ENCODE data around the gene SRC. TPM values are rescaled to one million over a fixed set of nuclear protein-coding genes. Genes with fewer than 3 reads are reported as not detected.
A peak's percentile ranks its signal among the peaks of the same experiment; 100 is the strongest.

SRC gene
- total RNA-seq, 5 donors from 2014 or later (not counting 1 experiment from before 2014, with no cell fraction given) = 1.4 to 4.5 (median 2.0) TPM

GRCh38 chr20:37389241-37389747 lies 43.4 kb downstream of the SRC start:
- Mint-ChIP-seq H3K36me3 (no peaks in the 10 kb centered on the region), H3K9me3 (no peaks in the 10 kb centered on the region), H3K27me3 (no peaks in the 10 kb centered on the region), H3K4me3 (no peak overlapping the region), H3K27ac (no peak overlapping the region), H3K4me1 (peaks cover 6 to 7% (median 6%) of the 10 kb centered on the region in 3 donors)
- peaks cover 2 to 6% of the 10 kb centered on the region in 2 experiments for H3K4me1 ChIP-seq (ENCODE audit: control insufficient read depth in 1 of 2, extremely low read depth in 1 of 2, insufficient read depth in 2 of 2, low read length in 2 of 2)
- no peak overlapping the region for H3K27ac ChIP-seq (ENCODE audit: low read length)
- peak in 1 of 35 experiments; percentile 14 for DNase-seq
- H3K36me3 ChIP-seq (ENCODE audit: control insufficient read depth in 2 of 2, extremely low read depth in 1 of 2, insufficient read depth in 1 of 2, low read length in 1 of 2) = no peaks in the 10 kb centered on the region
- ChIA-PET POLR2A (no interaction called here), CTCF (interaction anchor here in 1 of 2 donors (0.6 kb wide), 1 partner anchor 144 kb away, joined by 3 read pairs; no protein-coding TSS in a partner anchor)
- H3K9me3 ChIP-seq = no peaks in the 10 kb centered on the region
- ATAC-seq (replicated peaks in 1 of 4) = no peak
- 93% methylated on average over 12 of the region's 12 CpGs for WGBS (ENCODE audit: insufficient coverage)
- peaks cover 0 to 14% of the 10 kb centered on the region in 2 experiments for H3K27me3 ChIP-seq (replicated peaks in 1 of 2; ENCODE audit: control insufficient read depth in 2 of 2, extremely low read depth in 1 of 2, insufficient read depth in 2 of 2, low read length in 1 of 2)
- no peak overlapping the region for H3K4me3 ChIP-seq (ENCODE audit: control insufficient read depth in 1 of 2, extremely low read depth in 1 of 2, low read length in 1 of 2)

GRCh38 chr20:37389844-37390275 lies 43.9 kb downstream of the SRC start:
- no peak overlapping the region for H3K27ac Mint-ChIP-seq
- DNase-seq (no peak), ATAC-seq (replicated peaks in 1 of 4) (no peak)
- H3K9me3 Mint-ChIP-seq = no peaks in the 10 kb centered on the region
- no peaks in the 10 kb centered on the region for H3K9me3 ChIP-seq
- CTCF ChIA-PET = interaction anchor here in 1 of 2 donors (0.6 kb wide), 1 partner anchor 143 kb away, joined by 3 read pairs; no protein-coding TSS in a partner anchor
- no peaks in the 10 kb centered on the region for H3K36me3 Mint-ChIP-seq
- H3K4me3 Mint-ChIP-seq = no peak overlapping the region
- POLR2A ChIA-PET = no interaction called here
- WGBS (ENCODE audit: insufficient coverage) = 93% methylated on average over 6 of the region's 6 CpGs
- peaks cover 0 to 13% of the 10 kb centered on the region in 2 experiments for H3K27me3 ChIP-seq (replicated peaks in 1 of 2; ENCODE audit: control insufficient read depth in 2 of 2, extremely low read depth in 1 of 2, insufficient read depth in 2 of 2, low read length in 1 of 2)
- H3K27me3 Mint-ChIP-seq = no peaks in the 10 kb centered on the region
- no peak overlapping the region for H3K4me3 ChIP-seq (ENCODE audit: control insufficient read depth in 1 of 2, extremely low read depth in 1 of 2, low read length in 1 of 2)
- no peaks in the 10 kb centered on the region for H3K36me3 ChIP-seq (ENCODE audit: control insufficient read depth in 2 of 2, extremely low read depth in 1 of 2, insufficient read depth in 1 of 2, low read length in 1 of 2)
- no peak overlapping the region for H3K27ac ChIP-seq (ENCODE audit: low read length)
- H3K4me1 Mint-ChIP-seq = peaks cover 4% of the 10 kb centered on the region in 3 donors
- peaks cover 1 to 4% of the 10 kb centered on the region in 2 experiments for H3K4me1 ChIP-seq (ENCODE audit: control insufficient read depth in 1 of 2, extremely low read depth in 1 of 2, insufficient read depth in 2 of 2, low read length in 2 of 2)

- Mint-ChIP-seq H3K9me3 (no peaks in the 10 kb centered on the region), H3K36me3 (no peaks in the 10 kb centered on the region), H3K27me3 (no peaks in the 10 kb centered on the region), H3K27ac (no peak overlapping the region), H3K4me1 (no peaks in the 10 kb centered on the region), H3K4me3 (no peak overlapping the region)
- ChIA-PET CTCF (no interaction called here), POLR2A (no interaction called here)
- Histone ChIP-seq H3K4me3 (ENCODE audit: control insufficient read depth in 1 of 2, extremely low read depth in 1 of 2, low read length in 1 of 2) (no peak overlapping the region), H3K4me1 (ENCODE audit: control insufficient read depth in 1 of 2, extremely low read depth in 1 of 2, insufficient read depth in 2 of 2, low read length in 2 of 2) (no peaks in the 10 kb centered on the region), H3K36me3 (ENCODE audit: control insufficient read depth in 2 of 2, extremely low read depth in 1 of 2, insufficient read depth in 1 of 2, low read length in 1 of 2) (no peaks in the 10 kb centered on the region), H3K27me3 (replicated peaks in 1 of 2; ENCODE audit: control insufficient read depth in 2 of 2, extremely low read depth in 1 of 2, insufficient read depth in 2 of 2, low read length in 1 of 2) (peaks cover 0 to 12% of the 10 kb centered on the region in 2 experiments), H3K9me3 (no peaks in the 10 kb centered on the region), H3K27ac (ENCODE audit: low read length) (no peak overlapping the region)
- ATAC-seq (replicated peaks in 1 of 4) = no peak
- DNase-seq = no peak
- WGBS (ENCODE audit: insufficient coverage) = 82% methylated on average over 7 of the region's 9 CpGs
Measured at GRCh38 chr20:37390503-37390890, 44.6 kb downstream of the SRC start.

GRCh38 chr20:37390891-37391525 lies 45.1 kb downstream of the SRC start:
- H3K4me3 ChIP-seq (ENCODE audit: control insufficient read depth in 1 of 2, extremely low read depth in 1 of 2, low read length in 1 of 2) = no peak overlapping the region
- no peaks in the 10 kb centered on the region for H3K9me3 ChIP-seq
- Mint-ChIP-seq H3K27me3 (no peaks in the 10 kb centered on the region), H3K4me1 (no peaks in the 10 kb centered on the region), H3K27ac (no peak overlapping the region), H3K36me3 (no peaks in the 10 kb centered on the region), H3K9me3 (no peaks in the 10 kb centered on the region), H3K4me3 (no peak overlapping the region)
- H3K4me1 ChIP-seq (ENCODE audit: control insufficient read depth in 1 of 2, extremely low read depth in 1 of 2, insufficient read depth in 2 of 2, low read length in 2 of 2) = no peaks in the 10 kb centered on the region
- H3K27ac ChIP-seq (ENCODE audit: low read length) = no peak overlapping the region
- H3K36me3 ChIP-seq (ENCODE audit: control insufficient read depth in 2 of 2, extremely low read depth in 1 of 2, insufficient read depth in 1 of 2, low read length in 1 of 2) = no peaks in the 10 kb centered on the region
- ChIA-PET CTCF (no interaction called here), POLR2A (no interaction called here)
- 88% methylated on average over 12 of the region's 12 CpGs for WGBS (ENCODE audit: insufficient coverage)
- no peak for DNase-seq
- H3K27me3 ChIP-seq (replicated peaks in 1 of 2; ENCODE audit: control insufficient read depth in 2 of 2, extremely low read depth in 1 of 2, insufficient read depth in 2 of 2, low read length in 1 of 2) = peaks cover 0 to 7% of the 10 kb centered on the region in 2 experiments
- no peak for ATAC-seq (replicated peaks in 1 of 4)

GRCh38 chr20:37392441-37393195 lies 46.7 kb downstream of the SRC start:
- CTCF ChIA-PET = no interaction called here
- Mint-ChIP-seq H3K4me1 (no peaks in the 10 kb centered on the region), H3K36me3 (no peaks in the 10 kb centered on the region), H3K9me3 (no peaks in the 10 kb centered on the region), H3K27ac (no peak overlapping the region), H3K4me3 (no peak overlapping the region), H3K27me3 (no peaks in the 10 kb centered on the region)
- WGBS (ENCODE audit: insufficient coverage) = 83% methylated on average over 5 of the region's 16 CpGs
- Histone ChIP-seq H3K27me3 (replicated peaks in 1 of 2; ENCODE audit: control insufficient read depth in 2 of 2, extremely low read depth in 1 of 2, insufficient read depth in 2 of 2, low read length in 1 of 2) (peaks cover 0 to 3% of the 10 kb centered on the region in 2 experiments), H3K9me3 (no peaks in the 10 kb centered on the region), H3K36me3 (ENCODE audit: control insufficient read depth in 2 of 2, extremely low read depth in 1 of 2, insufficient read depth in 1 of 2, low read length in 1 of 2) (no peaks in the 10 kb centered on the region), H3K4me3 (ENCODE audit: control insufficient read depth in 1 of 2, extremely low read depth in 1 of 2, low read length in 1 of 2) (no peak overlapping the region), H3K27ac (ENCODE audit: low read length) (no peak overlapping the region), H3K4me1 (ENCODE audit: control insufficient read depth in 1 of 2, extremely low read depth in 1 of 2, insufficient read depth in 2 of 2, low read length in 2 of 2) (no peaks in the 10 kb centered on the region)
- POLR2A ChIA-PET = interaction anchor here in 1 of 2 donors (0.6 kb wide), 1 partner anchor 116 kb away, joined by 4 read pairs; no protein-coding TSS in a partner anchor
- DNase-seq (peak in 1 of 35 experiments; percentile 31), ATAC-seq (replicated peaks in 1 of 4) (no peak)

- H3K27me3 ChIP-seq (replicated peaks in 1 of 2; ENCODE audit: control insufficient read depth in 2 of 2, extremely low read depth in 1 of 2, insufficient read depth in 2 of 2, low read length in 1 of 2) = peaks cover 0 to 3% of the 10 kb centered on the region in 2 experiments
- CTCF ChIA-PET = no interaction called here
- no peak for DNase-seq
Measured at GRCh38 chr20:37393196-37393862, 47.4 kb downstream of the SRC start.

More at GRCh38 chr20:37393196-37393862, 47.4 kb downstream of the SRC start:
- Mint-ChIP-seq H3K27me3 (no peaks in the 10 kb centered on the region), H3K36me3 (no peaks in the 10 kb centered on the region), H3K4me3 (no peak overlapping the region), H3K4me1 (no peaks in the 10 kb centered on the region), H3K9me3 (no peaks in the 10 kb centered on the region), H3K27ac (no peak overlapping the region)
- Histone ChIP-seq H3K9me3 (no peaks in the 10 kb centered on the region), H3K36me3 (ENCODE audit: control insufficient read depth in 2 of 2, extremely low read depth in 1 of 2, insufficient read depth in 1 of 2, low read length in 1 of 2) (no peaks in the 10 kb centered on the region), H3K4me3 (ENCODE audit: control insufficient read depth in 1 of 2, extremely low read depth in 1 of 2, low read length in 1 of 2) (no peak overlapping the region), H3K27ac (ENCODE audit: low read length) (no peak overlapping the region), H3K4me1 (ENCODE audit: control insufficient read depth in 1 of 2, extremely low read depth in 1 of 2, insufficient read depth in 2 of 2, low read length in 2 of 2) (no peaks in the 10 kb centered on the region)
- 85% methylated on average over 4 of the region's 11 CpGs for WGBS (ENCODE audit: insufficient coverage)
- POLR2A ChIA-PET = no interaction called here
- ATAC-seq (replicated peaks in 1 of 4) = no peak
